ES-I3 (cell line): Measurements from ENCODE around the gene ITIH5.

ENCODE experiments used
- H3K36me3 ChIP-seq: 2 replicates; pipeline ENCODE4 v1.6.1; 2013; ENCODE audit warnings: mild to moderate bottlenecking, low read length, control low read depth, moderate library complexity; ENCODE audit not compliant: insufficient read depth
- H3K4me1 ChIP-seq: 2 replicates; pipeline ENCODE4 v1.6.1; 2013; ENCODE audit warnings: mild to moderate bottlenecking, control low read depth, low read length; ENCODE audit not compliant: insufficient read depth
- H3K9ac ChIP-seq: 2 replicates; pipeline ENCODE4 v1.6.1; 2013; ENCODE audit warnings: low read depth, mild to moderate bottlenecking, low read length, moderate library complexity
- H3K9me3 ChIP-seq: 2 replicates; pipeline ENCODE4 v1.6.1; 2013; ENCODE audit warnings: mild to moderate bottlenecking, low read length, moderate library complexity; ENCODE audit not compliant: control insufficient read depth, insufficient read depth

ITIH5 gene

DNA sequence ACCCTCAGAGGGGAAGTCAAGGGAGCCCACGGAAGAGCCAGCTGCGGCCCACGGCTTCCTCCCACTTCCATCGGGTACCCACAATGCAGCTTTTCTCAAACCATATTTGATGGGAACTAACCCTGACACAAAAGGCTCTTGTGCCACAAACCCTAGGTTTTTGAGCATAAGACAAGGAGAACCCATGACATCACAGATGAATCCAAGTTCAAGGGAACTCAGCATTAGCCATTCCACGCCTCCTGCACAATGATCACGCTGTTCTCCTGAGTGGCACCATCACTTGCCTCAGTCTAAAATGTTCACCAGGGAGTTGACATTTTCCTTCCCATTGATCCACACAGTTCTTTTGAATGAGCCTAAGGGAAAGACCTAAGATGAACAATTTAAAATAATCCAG is 70.4 kb downstream of the ITIH5 start:
- no peaks in the 10 kb centered on the region for H3K36me3 ChIP-seq
- H3K4me1 ChIP-seq: no peaks in the 10 kb centered on the region
- H3K9ac ChIP-seq: no peak overlapping the region
- H3K9me3 ChIP-seq: no peaks in the 10 kb centered on the region

DNA sequence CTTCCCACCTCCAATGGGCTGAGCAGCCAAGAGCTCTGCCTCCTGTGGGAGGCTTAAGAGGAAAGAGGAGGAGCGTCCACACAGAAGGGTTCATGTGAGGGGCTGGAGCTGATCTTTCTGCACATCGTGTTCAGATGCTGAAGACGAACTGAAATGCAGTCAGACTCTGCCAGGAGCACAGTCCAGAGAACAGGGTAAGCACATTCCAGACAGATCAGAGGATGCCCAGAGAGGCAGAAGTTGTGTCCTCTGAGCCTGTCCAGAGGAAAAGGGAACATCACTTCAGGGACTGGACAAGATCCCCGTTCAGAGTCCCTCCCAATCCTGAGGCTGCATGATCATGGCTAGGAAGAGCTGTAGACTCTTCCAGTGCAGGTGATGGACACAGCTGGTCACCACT is 72.9 kb downstream of the ITIH5 start:
- H3K4me1 ChIP-seq: no peaks in the 10 kb centered on the region
- no peak overlapping the region for H3K9ac ChIP-seq
- H3K9me3 ChIP-seq: no peaks in the 10 kb centered on the region
- H3K36me3 ChIP-seq: no peaks in the 10 kb centered on the region

DNA sequence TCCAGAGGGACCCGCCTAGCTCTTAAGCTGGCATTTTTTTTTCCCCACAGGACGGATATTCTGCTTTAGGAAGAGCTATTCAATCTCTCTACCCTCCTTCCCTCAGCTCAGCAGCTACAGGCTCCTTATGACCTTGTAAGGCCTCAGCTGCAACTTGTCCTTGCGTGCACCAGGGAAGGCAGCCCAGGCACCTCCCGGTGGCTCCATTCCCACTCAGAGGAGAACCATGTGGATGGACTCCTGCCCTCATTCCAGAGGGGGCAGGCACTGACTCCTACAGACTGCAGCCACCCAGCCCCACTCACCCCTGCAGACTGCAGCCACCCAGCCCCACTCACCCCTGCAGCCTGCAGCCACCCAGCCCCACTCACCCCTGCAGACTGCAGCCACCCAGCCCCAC is 73.7 kb downstream of the ITIH5 start:
- Histone ChIP-seq H3K9me3 (no peaks in the 10 kb centered on the region), H3K9ac (no peak overlapping the region), H3K4me1 (no peaks in the 10 kb centered on the region), H3K36me3 (no peaks in the 10 kb centered on the region)

DNA sequence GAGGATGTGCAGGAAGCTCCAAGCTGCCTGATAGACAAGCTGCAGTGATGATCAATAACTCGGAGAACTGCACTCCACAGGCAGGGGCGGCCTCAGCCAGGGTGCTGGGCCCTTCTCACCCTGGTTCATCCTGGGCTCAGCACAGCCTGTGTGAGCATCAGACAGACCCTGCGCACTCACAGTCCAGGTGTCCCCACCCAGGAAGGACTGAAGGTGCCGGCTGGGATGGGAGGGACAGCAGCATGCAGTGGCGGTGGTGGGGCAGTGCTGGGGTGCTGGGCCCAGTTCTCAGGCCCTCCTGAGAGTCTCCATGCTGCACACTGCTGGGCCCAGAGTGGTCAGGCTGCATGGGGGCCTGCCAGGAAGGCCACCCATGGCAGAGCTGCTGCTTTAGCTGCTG is 74.1 kb downstream of the ITIH5 start:
- Histone ChIP-seq H3K36me3 (no peaks in the 10 kb centered on the region), H3K9ac (no peak overlapping the region), H3K9me3 (no peaks in the 10 kb centered on the region), H3K4me1 (no peaks in the 10 kb centered on the region)

DNA sequence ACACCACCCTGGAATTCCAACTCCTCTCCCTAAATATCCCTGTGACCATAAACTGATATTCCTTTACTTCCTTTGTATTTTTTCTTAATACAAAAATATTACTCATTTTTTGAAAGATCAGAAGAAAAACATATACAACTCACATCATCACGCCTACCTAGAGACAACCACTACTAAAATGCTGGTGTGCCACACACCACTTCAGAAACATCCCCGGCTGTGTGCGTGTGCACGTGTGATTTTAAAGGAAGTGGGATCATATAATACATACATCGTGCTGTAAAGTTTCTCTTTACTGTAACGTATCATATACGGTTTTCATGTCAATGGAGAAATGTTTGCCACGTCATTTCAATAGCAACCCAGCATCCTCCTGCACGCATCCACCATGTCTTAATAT is 76.5 kb downstream of the ITIH5 start:
- Histone ChIP-seq H3K9ac (no peak overlapping the region), H3K9me3 (no peaks in the 10 kb centered on the region), H3K36me3 (no peaks in the 10 kb centered on the region), H3K4me1 (no peaks in the 10 kb centered on the region)

DNA sequence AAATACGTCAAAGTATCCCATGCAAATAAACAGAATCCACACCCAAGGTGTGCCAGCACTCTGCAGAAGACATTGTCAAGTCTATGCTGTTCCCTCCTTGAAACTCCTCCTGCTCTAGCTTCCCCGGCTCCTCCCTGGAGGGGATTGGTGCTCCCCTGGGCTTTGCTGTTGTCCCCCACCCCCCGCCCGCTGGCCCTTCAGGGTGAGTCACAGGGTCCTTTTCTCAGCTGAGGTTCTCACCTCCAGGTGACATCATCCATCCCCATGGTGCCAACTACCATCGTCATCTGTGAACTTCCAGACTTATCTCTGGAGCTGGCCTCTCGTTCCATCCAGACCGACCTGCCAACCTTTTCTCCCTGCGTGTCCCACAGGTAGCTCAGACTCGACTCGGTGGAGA is 77.0 kb downstream of the ITIH5 start:
- H3K36me3 ChIP-seq: no peaks in the 10 kb centered on the region
- H3K4me1 ChIP-seq: no peaks in the 10 kb centered on the region
- no peaks in the 10 kb centered on the region for H3K9me3 ChIP-seq
- H3K9ac ChIP-seq: no peak overlapping the region

DNA sequence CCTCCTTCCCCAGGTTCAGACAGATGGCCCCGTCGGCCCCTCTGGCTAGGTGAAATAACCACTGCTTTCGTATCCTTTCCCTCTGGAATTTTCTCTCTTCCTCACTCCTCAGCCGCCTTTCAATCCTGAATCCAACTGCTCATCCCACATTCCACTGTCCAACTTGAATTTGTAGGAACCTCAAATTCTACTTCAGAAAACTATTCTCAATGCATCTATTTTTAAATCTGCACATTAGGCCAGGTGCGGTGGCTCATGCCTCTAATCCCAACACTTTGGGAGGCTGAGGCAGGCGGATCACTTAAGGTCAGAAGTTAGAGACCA is 78.9 kb downstream of the ITIH5 start:
- no peaks in the 10 kb centered on the region for H3K4me1 ChIP-seq
- H3K9me3 ChIP-seq: no peaks in the 10 kb centered on the region
- no peaks in the 10 kb centered on the region for H3K36me3 ChIP-seq
- H3K9ac ChIP-seq: no peak overlapping the region

DNA sequence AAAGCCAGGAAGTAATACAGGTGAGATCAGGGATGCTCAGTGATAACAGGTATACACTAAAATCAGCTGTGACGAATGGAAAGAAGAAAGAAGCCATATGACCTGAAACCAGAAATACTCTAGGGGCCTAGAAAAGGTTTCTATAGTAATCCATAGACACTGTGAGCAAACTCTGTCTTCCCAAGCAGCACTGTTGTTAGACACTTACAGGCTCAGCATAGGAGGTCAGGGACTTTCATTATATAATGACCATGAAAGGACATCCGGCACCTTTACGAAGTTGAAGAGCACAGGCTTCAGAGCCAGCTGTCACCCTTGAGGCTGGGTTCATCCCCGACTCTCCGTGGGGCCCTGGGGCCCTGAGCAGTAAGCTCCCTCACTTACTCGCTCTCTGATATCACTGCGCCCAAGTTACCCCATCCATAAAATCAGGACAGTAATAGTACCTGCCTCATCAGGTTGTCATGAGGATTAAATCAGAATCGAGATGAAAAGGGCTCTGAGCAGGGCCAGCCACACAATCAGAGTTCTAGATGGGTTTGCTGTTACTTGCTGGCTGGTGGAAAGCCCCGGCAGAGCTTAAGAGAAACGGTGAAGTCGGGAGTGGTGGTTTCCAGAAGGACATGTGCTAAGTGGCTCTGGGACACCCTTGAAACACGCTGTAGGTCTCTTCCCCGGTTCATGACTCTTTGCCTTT is 79.5 kb downstream of the ITIH5 start:
- Histone ChIP-seq H3K9me3 (no peaks in the 10 kb centered on the region), H3K4me1 (no peaks in the 10 kb centered on the region), H3K36me3 (no peaks in the 10 kb centered on the region)

DNA sequence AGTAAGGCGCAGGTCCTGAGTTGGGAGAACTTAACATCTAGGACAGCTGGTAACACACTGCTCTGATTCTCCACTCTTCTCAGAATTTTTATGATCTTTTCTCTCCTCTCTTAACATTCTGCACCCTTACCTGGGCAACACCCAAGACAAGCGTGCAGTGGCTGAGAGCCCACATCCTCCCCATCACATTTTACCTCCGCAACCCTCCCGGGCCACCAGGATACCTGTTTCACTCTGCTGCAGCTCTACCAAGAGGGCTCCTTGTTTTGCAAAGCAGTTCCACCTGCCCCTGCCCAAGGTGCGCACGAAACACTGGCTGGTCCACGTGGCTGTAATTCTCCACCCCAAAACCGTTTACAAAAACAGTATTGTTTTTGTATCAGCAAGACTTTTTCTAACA is 81.5 kb downstream of the ITIH5 start:
- Histone ChIP-seq H3K4me1 (no peaks in the 10 kb centered on the region), H3K9me3 (no peaks in the 10 kb centered on the region), H3K9ac (no peak overlapping the region), H3K36me3 (no peaks in the 10 kb centered on the region)

More for the DNA sequence above, 79.5 kb downstream of the ITIH5 start:
- no peak overlapping the region for H3K9ac ChIP-seq

DNA sequence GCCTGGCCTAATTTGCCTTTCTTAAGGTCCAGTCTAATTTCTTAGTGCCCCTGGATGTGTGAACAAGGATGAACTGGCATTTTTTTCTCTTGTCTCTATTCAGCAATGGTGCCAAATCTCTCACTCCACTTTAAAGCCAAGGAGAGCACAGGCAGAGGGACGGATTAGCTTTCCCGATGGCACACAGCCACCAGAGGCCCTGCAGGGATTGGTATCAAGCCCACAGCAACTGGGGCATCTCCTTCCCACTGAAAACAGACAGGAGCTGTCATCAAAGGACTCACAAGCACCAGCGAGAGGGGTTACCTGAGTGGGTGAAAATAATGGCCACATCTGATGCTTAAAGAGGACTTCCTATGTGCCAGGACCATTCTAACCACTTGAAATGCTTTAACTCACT is 83.1 kb downstream of the ITIH5 start:
- H3K36me3 ChIP-seq: no peaks in the 10 kb centered on the region
- no peaks in the 10 kb centered on the region for H3K9me3 ChIP-seq
- H3K4me1 ChIP-seq: no peaks in the 10 kb centered on the region
- no peak overlapping the region for H3K9ac ChIP-seq

DNA sequence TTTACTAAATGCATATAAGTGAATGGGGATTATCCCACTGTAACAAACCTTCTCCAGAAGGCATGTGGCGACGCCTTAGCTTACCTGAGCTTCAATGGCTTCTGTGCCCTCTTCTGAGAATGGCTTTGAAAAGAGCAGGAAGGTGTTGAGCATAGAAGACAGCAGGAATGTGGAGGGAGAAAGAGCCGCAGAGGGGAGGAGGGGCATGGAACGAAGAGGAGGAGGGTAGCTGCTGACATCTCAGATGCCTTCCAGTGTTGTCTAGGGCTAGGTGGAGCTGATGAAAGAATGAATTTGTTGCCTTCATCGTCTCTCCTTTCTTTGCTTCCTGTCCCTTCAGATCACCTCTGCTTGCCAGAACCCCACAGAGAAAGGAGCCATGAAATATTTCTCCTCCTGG is 86.2 kb downstream of the ITIH5 start:
- no peaks in the 10 kb centered on the region for H3K4me1 ChIP-seq
- no peaks in the 10 kb centered on the region for H3K9me3 ChIP-seq
- H3K9ac ChIP-seq: no peak overlapping the region
- H3K36me3 ChIP-seq: no peaks in the 10 kb centered on the region

DNA sequence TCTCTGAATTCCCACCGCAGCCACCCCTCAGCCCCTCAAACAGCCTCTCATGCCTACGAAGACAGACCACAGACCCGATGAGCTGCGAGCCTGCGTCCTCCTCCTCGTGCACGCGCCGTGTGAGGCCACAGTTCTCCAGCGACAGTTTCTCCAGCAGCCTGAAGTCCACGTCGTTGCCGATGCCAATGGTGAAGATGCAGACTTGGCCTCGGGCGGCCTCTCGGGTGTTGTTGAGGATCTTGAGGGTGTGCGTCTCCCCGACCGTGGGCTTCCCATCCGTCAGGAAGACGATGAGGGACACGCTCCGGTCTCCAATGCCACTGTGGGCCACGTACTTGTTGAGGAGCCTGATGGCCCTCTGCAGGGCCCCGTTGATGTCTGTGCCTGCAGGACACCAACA is 87.1 kb downstream of the ITIH5 start:
- Histone ChIP-seq H3K4me1 (no peaks in the 10 kb centered on the region), H3K9ac (no peak overlapping the region), H3K36me3 (no peaks in the 10 kb centered on the region), H3K9me3 (no peaks in the 10 kb centered on the region)

DNA sequence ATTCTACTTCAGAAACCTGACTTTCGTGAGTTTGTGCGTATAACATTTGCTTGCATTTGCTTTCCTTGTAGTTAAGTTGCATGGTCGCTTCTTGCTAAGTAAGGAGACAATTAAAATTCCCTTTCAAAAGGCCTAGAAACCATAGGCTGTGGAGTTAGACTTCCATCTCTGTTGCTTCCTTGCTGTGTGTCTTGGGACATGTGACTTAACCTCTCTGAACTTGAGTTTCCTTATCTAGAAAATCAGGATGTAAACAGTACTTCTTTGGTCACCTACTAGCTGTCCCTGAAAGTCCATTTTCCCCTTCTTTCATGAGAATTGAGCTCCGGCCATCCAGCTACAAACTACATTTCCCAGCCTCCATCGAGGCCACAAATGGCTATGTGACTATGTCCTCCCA is 89.2 kb downstream of the ITIH5 start:
- no peaks in the 10 kb centered on the region for H3K4me1 ChIP-seq
- no peaks in the 10 kb centered on the region for H3K36me3 ChIP-seq
- H3K9ac ChIP-seq: no peak overlapping the region
- H3K9me3 ChIP-seq: no peaks in the 10 kb centered on the region

DNA sequence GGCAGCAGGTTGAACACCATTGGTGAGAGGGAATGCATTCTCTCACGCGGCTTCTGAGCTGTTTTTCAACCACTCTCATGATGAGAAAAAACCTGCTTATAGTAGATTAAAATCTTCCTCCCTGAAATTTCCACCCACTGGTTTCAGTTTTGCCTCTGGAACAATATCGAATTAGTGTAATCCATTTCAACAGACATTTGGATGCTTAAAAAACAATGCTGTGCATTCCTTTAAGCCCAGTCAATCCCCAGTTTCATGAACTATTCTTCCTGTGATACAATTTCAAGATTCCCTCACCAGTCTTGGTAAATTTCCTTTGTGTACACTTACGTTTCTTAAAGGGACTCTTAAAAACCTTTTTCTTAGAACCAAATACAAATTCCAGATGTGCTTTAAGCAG is 89.6 kb downstream of the ITIH5 start:
- H3K4me1 ChIP-seq: no peaks in the 10 kb centered on the region
- no peaks in the 10 kb centered on the region for H3K9me3 ChIP-seq
- no peak overlapping the region for H3K9ac ChIP-seq
- no peaks in the 10 kb centered on the region for H3K36me3 ChIP-seq

DNA sequence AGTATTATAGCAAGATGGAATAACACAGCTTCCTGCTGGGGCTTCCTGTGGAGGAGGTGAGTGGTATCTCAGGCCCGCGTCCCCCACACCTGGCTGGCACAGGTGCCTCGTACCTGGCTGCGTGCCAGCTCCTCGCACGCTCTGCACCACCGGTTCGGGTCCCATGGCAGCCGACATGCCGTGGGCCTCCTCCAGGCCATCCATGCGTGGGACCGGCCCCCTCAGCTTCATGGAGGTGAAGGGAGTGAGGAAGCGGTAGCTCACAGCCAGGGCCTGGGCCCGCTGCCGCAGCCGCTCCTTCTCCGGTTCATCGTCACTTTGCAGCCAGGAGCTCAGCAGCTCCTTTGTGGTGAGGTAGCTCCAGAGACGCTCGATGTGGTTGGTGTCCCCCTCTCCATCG is 90.4 kb downstream of the ITIH5 start:
- no peaks in the 10 kb centered on the region for H3K9me3 ChIP-seq
- H3K9ac ChIP-seq: no peak overlapping the region
- no peaks in the 10 kb centered on the region for H3K4me1 ChIP-seq
- H3K36me3 ChIP-seq: no peaks in the 10 kb centered on the region

DNA sequence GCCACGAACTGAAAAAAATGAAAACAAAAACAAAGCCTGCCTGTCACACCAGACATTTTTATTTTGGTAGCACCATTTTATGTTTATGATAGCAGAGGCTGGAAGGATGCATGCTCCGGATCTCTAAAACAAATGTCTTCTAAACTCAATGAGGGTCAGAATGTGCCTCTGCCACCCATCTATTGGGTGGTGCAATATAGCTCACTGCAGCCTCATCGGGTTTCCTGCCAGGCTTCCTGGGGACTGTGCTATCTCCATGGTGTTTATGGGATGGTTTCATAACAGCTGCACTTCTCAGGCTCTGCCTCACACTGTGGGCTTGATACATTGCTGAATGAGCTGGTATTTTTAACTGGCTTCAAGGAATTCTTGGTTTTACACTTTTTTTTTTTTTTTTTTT is 94.4 kb downstream of the ITIH5 start:
- H3K4me1 ChIP-seq: no peaks in the 10 kb centered on the region
- H3K9ac ChIP-seq: no peak overlapping the region
- H3K9me3 ChIP-seq: no peaks in the 10 kb centered on the region
- H3K36me3 ChIP-seq: no peaks in the 10 kb centered on the region
